ENCODE measurements around the gene CYS1. TPM values are rescaled to one million over a fixed set of nuclear protein-coding genes. Genes with fewer than 3 reads are reported as not detected.

The CYS1 gene
- total RNA-seq, 1 experiment from 2014 or later = 3.7 TPM

- Histone ChIP-seq H3K4me1 (ENCODE audit: control insufficient read depth in 1 of 2, insufficient read depth in 2 of 2, low read length in 2 of 2) (peaks cover 3 to 20% of the 10 kb centered on the region in 2 experiments; a peak in 3 of 4 replicates), H3K4me2 (ENCODE audit: low read length) (no peak overlapping the region), H3K36me3 (ENCODE audit: control insufficient read depth in 1 of 2, insufficient read depth in 2 of 2, low read length in 2 of 2) (no peaks in the 10 kb centered on the region), H3K27ac (ENCODE audit: low read depth, low read length) (no peak overlapping the region), H2AFZ (ENCODE audit: low read depth, low read length, poor library complexity, severe bottlenecking) (no peak overlapping the region), H3K27me3 (ENCODE audit: insufficient read depth, low read length) (no peaks in the 10 kb centered on the region), H3K79me2 (ENCODE audit: insufficient read depth, low read length) (no peaks in the 10 kb centered on the region), H3K9ac (ENCODE audit: low read length) (no peak overlapping the region), H3K9me2 (ENCODE audit: insufficient read depth) (no peaks in the 10 kb centered on the region), H3K9me3 (ENCODE audit: control insufficient read depth in 1 of 2, insufficient read depth in 1 of 2, low read depth in 1 of 2, low read length in 2 of 2) (peaks cover 0 to 3% of the 10 kb centered on the region in 2 experiments; a peak in 1 of 4 replicates), H3K4me3 (replicated peaks in 1 of 2; ENCODE audit: low read depth in 1 of 2, low read length in 2 of 2) (no peak overlapping the region), H4K20me1 (ENCODE audit: insufficient read depth) (no peaks in the 10 kb centered on the region)
- intact Hi-C loops (cut with micrococcal nuclease) = no loop called here
- CTCF ChIA-PET = no interaction called here
- no TSS peak for BruUV-seq (replicated peaks)
- no peak for ATAC-seq
- RAD21 ChIA-PET (ENCODE audit: low non-redundant PET in 1 of 2, low total read pairs in 2 of 2, uncharacterized antibody in 2 of 2, unreplicated experiment in 2 of 2) = no interaction called here
- POLR2A ChIA-PET = no interaction called here
- TF ChIP-seq TCF7L2 (IDR thresholded peaks at IDR 0.05; ENCODE audit: borderline replicate concordance, extremely low read depth, insufficient read depth, insufficient read length) (no peak), RAD21 (IDR thresholded peaks at IDR 0.05; ENCODE audit: low read depth) (no peak), MAX (IDR thresholded peaks at IDR 0.05) (no peak), JUND (IDR thresholded peaks at IDR 0.05) (no peak), CTCF (IDR thresholded peaks at IDR 0.05 in 2 of 3, conservative IDR thresholded peaks at IDR 0.05 in 1 of 3; ENCODE audit: borderline replicate concordance in 1 of 3, insufficient read depth in 1 of 3, low read depth in 2 of 3, low read length in 2 of 3) (no peak), POLR2AphosphoS5 (IDR thresholded peaks at IDR 0.05; ENCODE audit: low read depth, low read length) (no peak), POLR2A (IDR thresholded peaks at IDR 0.05; ENCODE audit: borderline replicate concordance, extremely low read depth, insufficient read depth, insufficient read length) (no peak), EGR1 (IDR thresholded peaks at IDR 0.05; ENCODE audit: low read depth) (no peak)
- DNase-seq (ENCODE audit: low read depth, low spot score) = no peak
Measured at GRCh38 chr2:10008809-10009176, 71.4 kb downstream of the CYS1 start.
